NCI-H2107 treated with DMSO at 0.1 percent for 48 hours (cell line): ENCODE results near the gene SPTA1.

ENCODE experiments used
- DNase-seq: peaks from one replicate; lab custom pipeline; 2025; ENCODE audit not compliant: unreplicated experiment; lab: John Stamatoyannopoulos, UW

SPTA1 gene

GRCh38 chr1:158687037-158687436, 522 bp upstream of the SPTA1 start:
- DNase-seq, result no peak

- no peak for DNase-seq
Measured at GRCh38 chr1:158685085-158685484, 1.4 kb downstream of the SPTA1 start.

- DNase-seq, result no peak
Measured at GRCh38 chr1:158681606-158682005, 4.9 kb downstream of the SPTA1 start.

- DNase-seq, result no peak
Measured at GRCh38 chr1:158679289-158679688, 7.2 kb downstream of the SPTA1 start.

- no peak for DNase-seq
Measured at GRCh38 chr1:158675563-158676323, 10.8 kb downstream of the SPTA1 start.

GRCh38 chr1:158674302-158674701, 12.2 kb downstream of the SPTA1 start:
- DNase-seq, result no peak

GRCh38 chr1:158666037-158666436, 20.5 kb downstream of the SPTA1 start:
- DNase-seq, result no peak

GRCh38 chr1:158654571-158654970, 31.9 kb downstream of the SPTA1 start:
- no peak for DNase-seq

- DNase-seq, result no peak
Measured at GRCh38 chr1:158654086-158654485, 32.4 kb downstream of the SPTA1 start.

- DNase-seq, result no peak
Measured at GRCh38 chr1:158652721-158653334, 33.7 kb downstream of the SPTA1 start.

- DNase-seq, result no peak
Measured at GRCh38 chr1:158649052-158649451, 37.5 kb downstream of the SPTA1 start.

- DNase-seq, result no peak
Measured at GRCh38 chr1:158646465-158646864, 40.0 kb downstream of the SPTA1 start.

- no peak for DNase-seq
Measured at GRCh38 chr1:158644449-158644848, 42.1 kb downstream of the SPTA1 start.

GRCh38 chr1:158638904-158639303, 47.6 kb downstream of the SPTA1 start:
- no peak for DNase-seq

- DNase-seq, result no peak
Measured at GRCh38 chr1:158638146-158638545, 48.4 kb downstream of the SPTA1 start.

- no peak for DNase-seq
Measured at GRCh38 chr1:158613764-158614163, 72.8 kb downstream of the SPTA1 start.

- DNase-seq, result no peak
Measured at GRCh38 chr1:158611916-158612315, 74.6 kb downstream of the SPTA1 start.

GRCh38 chr1:158607296-158607695, 79.2 kb downstream of the SPTA1 start:
- no peak for DNase-seq

- no peak for DNase-seq
Measured at GRCh38 chr1:158604968-158605367, 81.5 kb downstream of the SPTA1 start, which contains the start of gene OR10Z1. OR10Z1 (plus strand) TSS chr1:158605268; CDS start chr1:158606439, 1,171 bp downstream.

- DNase-seq, result no peak
Measured at GRCh38 chr1:158600735-158601134, 85.8 kb downstream of the SPTA1 start.

- DNase-seq, result no peak
Measured at GRCh38 chr1:158586942-158587341, 99.6 kb downstream of the SPTA1 start.

GRCh38 chr1:158583962-158584361, 102.6 kb downstream of the SPTA1 start:
- no peak for DNase-seq

- no peak for DNase-seq
Measured at GRCh38 chr1:158579733-158580132, 106.8 kb downstream of the SPTA1 start, which contains the start of gene OR10X1. OR10X1 (minus strand) TSS chr1:158579899; CDS start chr1:158579899, 0 bp downstream.
